H1 (cell line): ENCODE results near the gene SLC25A47. TPM values are rescaled to one million over a fixed set of nuclear protein-coding genes. Genes with fewer than 3 reads are reported as not detected.

Experiments
- CTCF ChIA-PET: fragments of 300-600 bp; sonication (Branson Sonifier 250); formaldehyde crosslinking; loops from one replicate; lab custom pipeline; 2021; ENCODE audit not compliant: partially characterized antibody; lab: Charles Lee
- POLR2A ChIA-PET: fragments of 300-600 bp; sonication (Branson Sonifier 250); formaldehyde crosslinking; loops from one replicate; lab custom pipeline; 2021; ENCODE audit warnings: inconsistent platforms; ENCODE audit not compliant: partially characterized antibody; lab: Charles Lee
- DNase-seq, 2 experiments: peaks; one replicate each; pipeline versions ENCODE4 v3.0.0 to v3.0.0-alpha.2; 2010 to 2022; ENCODE audit warnings: low spot score in 2 of 2, low read depth in 1 of 2, mixed read lengths in 1 of 2
- FAIRE-seq: peaks from 2 replicates; lab custom pipeline; 2011; peaks lifted over from hg19 to GRCh38; lab: Jason Lieb, UNC
- H2AFZ ChIP-seq: 2 replicates; pipeline ENCODE4 v1.8.1; 2012; ENCODE audit warnings: low read length, inconsistent platforms
- H2AK5ac ChIP-seq: 2 replicates; pipeline ENCODE4 v1.6.1; 2013; ENCODE audit warnings: low read depth, low read length
- H2BK120ac ChIP-seq: replicated peaks from 2 replicates; pipeline ENCODE3; 2013; ENCODE audit warnings: low read depth, low read length, inconsistent platforms
- H2BK12ac ChIP-seq: 2 replicates; pipeline ENCODE4 v1.6.1; 2013; ENCODE audit warnings: low read depth, low read length
- H2BK15ac ChIP-seq: 2 replicates; pipeline ENCODE4 v1.6.1; 2013; ENCODE audit warnings: low read length
- H2BK20ac ChIP-seq: 2 replicates; pipeline ENCODE4 v1.6.1; 2013; ENCODE audit warnings: low read length
- H2BK5ac ChIP-seq: 2 replicates; pipeline ENCODE4 v1.6.1; 2013; ENCODE audit warnings: low read depth, low read length
- H3K14ac ChIP-seq: 2 replicates; pipeline ENCODE4 v1.6.1; 2013; ENCODE audit warnings: inconsistent platforms; ENCODE audit not compliant: insufficient read length
- H3K18ac ChIP-seq: 2 replicates; pipeline ENCODE4 v1.6.1; 2013; ENCODE audit warnings: low read length; ENCODE audit errors: extremely low read depth
- H3K23ac ChIP-seq: 2 replicates; pipeline ENCODE4 v1.6.1; 2013; ENCODE audit warnings: inconsistent platforms; ENCODE audit not compliant: insufficient read length
- H3K23me2 ChIP-seq: 2 replicates; pipeline ENCODE4 v1.6.1; 2013; ENCODE audit warnings: low read depth, low read length
- H3K27ac ChIP-seq: 2 replicates; pipeline ENCODE4 v1.6.1; 2011; ENCODE audit warnings: low read depth, low read length, inconsistent platforms
- H3K27me3 ChIP-seq, 4 experiments: replicated peaks in 1 of 4; 1 replicate in 1 of 4; 2 replicates in 3 of 4; pipeline versions ENCODE4 v1.6.1 to v1.8.1; 2011 to 2013; ENCODE audit warnings: low read length in 3 of 4, mild to moderate bottlenecking in 3 of 4, inconsistent platforms in 2 of 4, mixed read lengths in 2 of 4, moderate library complexity in 1 of 4; ENCODE audit not compliant: control insufficient read depth in 3 of 4, insufficient read depth in 3 of 4; ENCODE audit errors: extremely low read depth in 1 of 4
- H3K36me3 ChIP-seq, 4 experiments: 2 replicates each; pipeline versions ENCODE4 v1.6.1 to v1.8.1; 2011 to 2013; ENCODE audit warnings: mild to moderate bottlenecking in 4 of 4, low read length in 3 of 4, moderate library complexity in 2 of 4, control low read depth in 1 of 4, inconsistent platforms in 1 of 4; ENCODE audit not compliant: insufficient read depth in 4 of 4, control insufficient read depth in 2 of 4
- H3K4ac ChIP-seq: replicated peaks from 2 replicates; pipeline ENCODE3; 2013; ENCODE audit warnings: low read length, low read depth, mixed read lengths, inconsistent platforms; ENCODE audit not compliant: insufficient read length
- H3K4me1 ChIP-seq, 4 experiments: replicated peaks in 1 of 4; 1 replicate in 1 of 4; 2 replicates in 3 of 4; pipeline versions ENCODE4 v1.6.1 to v1.8.1; 2011 to 2013; ENCODE audit warnings: low read length in 3 of 4, inconsistent platforms in 2 of 4, mixed read lengths in 1 of 4; ENCODE audit not compliant: insufficient read depth in 4 of 4, control insufficient read depth in 3 of 4
- H3K4me2 ChIP-seq, 2 experiments: 2 replicates each; pipeline versions ENCODE4 v1.6.1 to v1.8.1; 2011 to 2013; ENCODE audit warnings: low read depth in 2 of 2, low read length in 2 of 2, control low read depth in 1 of 2, inconsistent platforms in 1 of 2, mild to moderate bottlenecking in 1 of 2; ENCODE audit not compliant: insufficient read depth in 1 of 2
- H3K4me3 ChIP-seq, 4 experiments: fragments of 200-600, 300-600 bp in 1 of 4; sonication (generic), shearing (Covaris generic), sonication (Bioruptor Twin) in 1 of 4; 2 replicates each; pipeline versions ENCODE4 v1.5.1 to v1.8.1; 2011 to 2016; ENCODE audit warnings: low read length in 4 of 4, low read depth in 3 of 4, control low read depth in 2 of 4, inconsistent platforms in 2 of 4, mild to moderate bottlenecking in 2 of 4, mixed read lengths in 1 of 4, moderate library complexity in 1 of 4; ENCODE audit not compliant: insufficient read depth in 2 of 4; ENCODE audit errors: extremely low read depth in 1 of 4
- H3K56ac ChIP-seq: replicated peaks from 2 replicates; pipeline ENCODE3; 2013; ENCODE audit warnings: low read depth, mild to moderate bottlenecking, mixed read lengths, low read length, inconsistent platforms; ENCODE audit not compliant: insufficient read length
- H3K79me1 ChIP-seq: 2 replicates; pipeline ENCODE4 v1.6.1; 2013; ENCODE audit warnings: low read depth, low read length, control low read depth
- H3K79me2 ChIP-seq, 2 experiments: 2 replicates each; pipeline versions ENCODE4 v1.6.1 to v1.8.1; 2012 to 2013; ENCODE audit warnings: low read length in 2 of 2, mild to moderate bottlenecking in 2 of 2, inconsistent platforms in 1 of 2; ENCODE audit not compliant: insufficient read depth in 2 of 2, control insufficient read depth in 1 of 2
- H3K9ac ChIP-seq, 4 experiments: replicated peaks in 1 of 4; 1 replicate in 1 of 4; 2 replicates in 3 of 4; pipeline versions ENCODE4 v1.6.1 to v1.8.1; 2011 to 2013; ENCODE audit warnings: low read depth in 3 of 4, low read length in 3 of 4, control low read depth in 2 of 4, mild to moderate bottlenecking in 2 of 4, moderate library complexity in 2 of 4, inconsistent platforms in 1 of 4; ENCODE audit errors: extremely low read depth in 1 of 4
- H3K9me3 ChIP-seq, 2 experiments: 2 replicates each; pipeline versions ENCODE4 v1.6.1 to v1.8.1; 2012 to 2013; ENCODE audit warnings: mild to moderate bottlenecking in 2 of 2, moderate library complexity in 2 of 2, control low read depth in 1 of 2, inconsistent platforms in 1 of 2, low read depth in 1 of 2, low read length in 1 of 2, mixed read lengths in 1 of 2; ENCODE audit not compliant: insufficient read depth in 2 of 2
- H4K20me1 ChIP-seq, 2 experiments: replicated peaks in 1 of 2; 2 replicates each; pipeline versions ENCODE3 to v1.8.1; 2011 to 2013; ENCODE audit warnings: inconsistent platforms in 2 of 2, low read length in 2 of 2, mild to moderate bottlenecking in 1 of 2; ENCODE audit not compliant: insufficient read depth in 2 of 2, control insufficient read depth in 1 of 2
- H4K5ac ChIP-seq: 2 replicates; pipeline ENCODE4 v1.6.1; 2013; ENCODE audit warnings: low read length, low read depth, mixed read lengths, inconsistent platforms; ENCODE audit not compliant: insufficient read length
- H4K8ac ChIP-seq: 2 replicates; pipeline ENCODE4 v1.8.0; 2013; ENCODE audit warnings: mild to moderate bottlenecking, moderate library complexity, low read length, inconsistent platforms; ENCODE audit not compliant: insufficient read depth; ENCODE audit errors: extremely low read depth
- H4K91ac ChIP-seq: replicated peaks from 2 replicates; pipeline ENCODE3; 2013; ENCODE audit warnings: low read length, mixed read lengths, inconsistent platforms; ENCODE audit not compliant: insufficient read length
- CBX8 ChIP-seq: fragments of 300-800, 300-1000 bp; sonication (generic); IDR thresholded peaks from 2 replicates; pipeline ENCODE4 v1.7.1; 2016; ENCODE audit warnings: low read depth, low read length, borderline replicate concordance
- GABPA ChIP-seq: IDR thresholded peaks from 2 replicates; pipeline ENCODE4 v1.6.1; 2011; ENCODE audit warnings: mild to moderate bottlenecking, low read length, moderate library complexity, borderline replicate concordance; ENCODE audit not compliant: insufficient read depth
- JUN ChIP-seq: IDR thresholded peaks from 2 replicates; pipeline ENCODE4 v1.6.1; 2011; ENCODE audit warnings: low read depth, mild to moderate bottlenecking, improper control_type of control experiment, low read length
- MAFK ChIP-seq: IDR thresholded peaks from 2 replicates; pipeline ENCODE4 v1.6.1; 2012; ENCODE audit warnings: low read depth, mild to moderate bottlenecking, improper control_type of control experiment, low read length
- POU5F1 ChIP-seq: IDR thresholded peaks from 2 replicates; pipeline ENCODE4 v1.6.1; 2011; ENCODE audit warnings: low read depth, mild to moderate bottlenecking, low read length, moderate library complexity
- SP2 ChIP-seq: IDR thresholded peaks from 2 replicates; pipeline ENCODE4 v1.6.1; 2012; ENCODE audit warnings: mild to moderate bottlenecking, low read length, inconsistent platforms
- SP4 ChIP-seq: IDR thresholded peaks from 2 replicates; pipeline ENCODE4 v1.6.1; 2012; ENCODE audit warnings: low read length, inconsistent platforms
- TBP ChIP-seq: IDR thresholded peaks from 2 replicates; pipeline ENCODE4 v1.6.1; 2011; ENCODE audit warnings: low read depth, low read length, improper control_type of control experiment
- WGBS, 2 experiments: shearing (Covaris generic) in 1 of 2; methylation state at CpG; one replicate each; pipeline versions ENCODE4 v1.1.6 to v1.1.7; 2013 to 2015; ENCODE audit warnings: low lambda C conversion rate in 2 of 2, mixed read lengths in 2 of 2, inconsistent platforms in 1 of 2, low coverage in 1 of 2, missing lambda C conversion rate in 1 of 2; ENCODE audit not compliant: insufficient replicate concordance in 2 of 2, insufficient coverage in 1 of 2, insufficient read length in 1 of 2; ENCODE audit errors: extremely low coverage in 1 of 2, missing lambda C conversion rate in 1 of 2; 5-methylcytosine and 5-hydroxymethylcytosine counted together
- polyA plus RNA-seq, 7 experiments: library from polyadenylated mRNA; depleted of rRNA in 3 of 7; stranded (reverse) in 5 of 7; unstranded in 2 of 7; fragments of >200 nt in 5 of 7; fragments of 200-250 nt in 2 of 7; gene quantifications; 1 replicate in 5 of 7; 2 replicates in 1 of 7; 4 replicates in 1 of 7; pipeline versions ENCODE4 v1.2.1 to v1.2.3, GENCODE V29; 2011 to 2013; ENCODE audit warnings: missing spikeins in 2 of 7, mixed read lengths in 2 of 7
- total RNA-seq: library from RNA; stranded (reverse); fragmentation: NEBNext Ultra II Directional; extraction: Animal tissue kit (Norgen Biotek cat#: 25700); gene quantifications from 2 replicates; pipeline ENCODE4 v1.2.1, GENCODE V29; 2021
- TF ChIP-seq, protein P1 (sequence below): IDR thresholded peaks from 2 replicates; pipeline ENCODE4 v1.6.1; 2011; ENCODE audit warnings: low read length, improper control_type of control experiment
- TF ChIP-seq, protein P2 (sequence below): IDR thresholded peaks from 2 replicates; pipeline ENCODE4 v1.6.1; 2012; ENCODE audit warnings: inconsistent platforms

Gene SLC25A47
- total and polyA plus RNA-seq, 2 of the 8 experiments (the other 6 are each of a cell fraction or from before 2014, with no cell fraction given): not detected

DNA sequence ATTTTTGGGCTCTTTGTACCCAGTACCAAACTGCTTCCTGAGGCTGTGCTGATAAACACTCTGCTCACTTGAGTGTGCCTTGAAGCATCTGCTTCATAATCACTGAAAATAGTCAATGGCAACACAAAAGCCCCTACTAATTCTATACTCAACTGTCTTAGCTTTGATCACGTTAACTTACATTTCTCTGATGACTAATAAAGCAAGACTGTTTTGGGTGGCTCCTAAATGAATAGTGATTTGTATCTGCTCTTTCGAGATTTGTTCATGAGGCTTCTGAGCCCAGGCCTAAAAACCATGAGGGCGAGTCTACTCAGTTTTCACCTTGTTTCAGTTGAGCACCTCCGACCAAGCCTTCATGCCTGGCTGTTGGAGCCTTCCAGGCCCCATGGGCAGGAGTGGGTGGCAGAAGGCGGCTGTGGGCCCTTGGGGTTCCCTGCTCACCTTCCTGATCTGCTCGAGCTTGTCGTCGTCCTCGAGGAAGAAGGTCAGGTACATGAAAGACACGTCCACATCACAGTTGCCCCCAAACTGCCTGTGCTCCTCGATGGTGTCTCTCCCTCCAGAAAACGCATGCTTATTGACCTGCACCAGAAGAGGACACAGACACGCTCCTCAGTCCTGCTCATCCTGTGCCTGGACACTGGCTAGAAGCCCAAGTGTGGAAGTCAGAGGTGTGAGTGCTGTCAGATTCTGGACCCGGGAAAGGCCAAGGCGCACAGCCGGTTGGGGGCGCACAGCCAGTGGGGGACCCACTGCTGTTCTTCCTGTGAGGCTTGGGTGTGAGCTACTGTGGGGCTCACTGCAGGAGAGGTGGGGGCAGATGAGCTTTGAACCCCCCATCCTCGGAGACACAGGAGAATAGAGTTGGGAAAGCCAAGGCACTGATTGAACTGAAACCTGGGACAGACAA is 13.7 kb downstream of the SLC25A47 start:
- Histone ChIP-seq H3K56ac (no peak overlapping the region), H3K4ac (no peak overlapping the region), H2BK12ac (no peak overlapping the region), H3K9ac (no peak overlapping the region), H2BK120ac (no peak overlapping the region), H4K20me1 (peaks cover 0 to 4% of the 10 kb centered on the region in 2 experiments), H4K91ac (no peak overlapping the region), H3K23me2 (no peaks in the 10 kb centered on the region), H2BK15ac (no peak overlapping the region), H3K79me1 (no peaks in the 10 kb centered on the region), H3K27ac (no peak overlapping the region; the same call in 1 of the 2 replicates), H2BK5ac (no peak overlapping the region), H3K14ac (no peak overlapping the region), H4K8ac (no peak overlapping the region; the same call in 1 of the 2 replicates), H3K27me3 (no peaks in the 10 kb centered on the region), H3K4me1 (no peaks in the 10 kb centered on the region), H3K23ac (no peak overlapping the region), H4K5ac (no peak overlapping the region), H3K18ac (no peak overlapping the region), H2BK20ac (0 out of 2 replicates have a peak overlapping the region, but pooled peaks have one; percentile 27), H3K9me3 (no peaks in the 10 kb centered on the region), H2AK5ac (no peak overlapping the region), H3K36me3 (peaks cover 10 to 61% (median 24%) of the 10 kb centered on the region in 4 experiments; a peak in 7 of 8 replicates), H2AFZ (no peak overlapping the region), H3K79me2 (no peaks in the 10 kb centered on the region), H3K4me3 (no peak overlapping the region), H3K4me2 (no peak overlapping the region)
- POLR2A ChIA-PET: interaction anchor here (0.8 to 14.6 kb wide), 7 partner anchors 12 to 35 kb away, joined by 3 to 129 read pairs (median 3); no protein-coding TSS in a partner anchor
- CTCF ChIA-PET: interaction anchor here (0.9 to 1.9 kb wide), 5 partner anchors 16 to 41 kb away, joined by 3 to 6 read pairs (median 3); no protein-coding TSS in a partner anchor
- WGBS, 2 experiments: 89% methylated on average over 17 of the region's 18 CpGs; no CpG with 5 or more reads in 1 of the 2 experiments
- DNase-seq: no peak
- no peak for FAIRE-seq
- TF ChIP-seq JUN (no peak), CBX8 (no peak), SP4 (no peak), POU5F1 (no peak), SP2 (no peak), MAFK (no peak), TBP (no peak), GABPA (no peak)
- TF ChIP-seq, protein P1, sequence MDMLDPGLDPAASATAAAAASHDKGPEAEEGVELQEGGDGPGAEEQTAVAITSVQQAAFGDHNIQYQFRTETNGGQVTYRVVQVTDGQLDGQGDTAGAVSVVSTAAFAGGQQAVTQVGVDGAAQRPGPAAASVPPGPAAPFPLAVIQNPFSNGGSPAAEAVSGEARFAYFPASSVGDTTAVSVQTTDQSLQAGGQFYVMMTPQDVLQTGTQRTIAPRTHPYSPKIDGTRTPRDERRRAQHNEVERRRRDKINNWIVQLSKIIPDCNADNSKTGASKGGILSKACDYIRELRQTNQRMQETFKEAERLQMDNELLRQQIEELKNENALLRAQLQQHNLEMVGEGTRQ: no peak
- TF ChIP-seq, protein P2, sequence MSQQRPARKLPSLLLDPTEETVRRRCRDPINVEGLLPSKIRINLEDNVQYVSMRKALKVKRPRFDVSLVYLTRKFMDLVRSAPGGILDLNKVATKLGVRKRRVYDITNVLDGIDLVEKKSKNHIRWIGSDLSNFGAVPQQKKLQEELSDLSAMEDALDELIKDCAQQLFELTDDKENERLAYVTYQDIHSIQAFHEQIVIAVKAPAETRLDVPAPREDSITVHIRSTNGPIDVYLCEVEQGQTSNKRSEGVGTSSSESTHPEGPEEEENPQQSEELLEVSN: no peak
